Ovary (tissue), 3 donors: ENCODE data around the gene DNAAF5.
A peak's percentile ranks its signal among the peaks of the same experiment; 100 is the strongest.

Experiments
- POLR2A ChIP-seq: fragments of 450-650 bp; IDR thresholded peaks from one replicate; pipeline ENCODE4 v1.6.1; 2017; ENCODE audit warnings: antibody characterized with exemption, mild to moderate bottlenecking, moderate library complexity
- TF ChIP-seq, protein P1 (sequence below), 3 donors: fragments of 450-650 bp in 2 of 3; fragments of 200-600 bp in 1 of 3; IDR thresholded peaks; one replicate each; pipeline versions ENCODE4 v1.5.1 to v1.8.0; 2016 to 2022; ENCODE audit warnings: antibody characterized with exemption in 3 of 3, mild to moderate bottlenecking in 1 of 3
- donor health status: DM: no; HTN: no; CAD: no.

DNA sequence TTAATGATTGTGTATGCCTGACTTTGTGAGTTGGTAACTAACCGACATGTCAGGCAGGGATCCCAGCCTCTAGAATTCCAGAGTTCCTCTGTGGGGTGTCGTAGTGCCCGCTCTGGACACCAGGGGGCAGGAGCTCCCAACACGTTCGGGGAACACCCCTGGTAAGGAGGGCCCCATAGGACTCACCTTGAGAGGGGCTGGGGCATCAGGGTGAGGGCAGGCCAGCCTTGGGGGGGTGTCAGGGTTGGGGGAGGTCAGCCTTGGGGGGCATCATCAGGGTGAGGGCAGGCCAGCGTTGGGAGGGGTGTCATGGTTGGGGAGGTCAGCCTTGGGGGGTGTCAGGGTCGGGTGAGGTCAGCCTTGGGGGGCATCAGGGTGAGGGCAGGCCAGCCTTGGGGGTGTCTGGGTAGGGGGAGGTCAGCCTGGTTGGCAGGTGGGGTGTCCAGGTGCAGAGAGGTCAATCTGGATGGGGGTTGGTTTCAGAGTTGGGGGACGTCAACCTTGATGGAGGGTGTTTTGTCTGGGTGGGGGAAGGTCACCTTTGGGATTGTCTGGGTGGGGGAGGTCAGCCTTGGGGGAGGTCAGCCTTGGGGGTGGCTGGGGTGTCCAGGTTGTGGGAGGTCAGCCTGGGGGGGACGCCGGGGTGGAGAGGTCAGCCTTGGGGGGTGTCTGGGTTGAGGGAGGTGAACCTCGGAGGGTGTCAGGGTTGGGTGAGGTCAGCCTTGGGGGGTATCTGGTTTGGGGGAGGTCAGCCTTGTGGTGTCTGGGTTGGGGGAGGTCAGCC lies 60.2 kb downstream of the DNAAF5 start:
- TF ChIP-seq, protein P1, sequence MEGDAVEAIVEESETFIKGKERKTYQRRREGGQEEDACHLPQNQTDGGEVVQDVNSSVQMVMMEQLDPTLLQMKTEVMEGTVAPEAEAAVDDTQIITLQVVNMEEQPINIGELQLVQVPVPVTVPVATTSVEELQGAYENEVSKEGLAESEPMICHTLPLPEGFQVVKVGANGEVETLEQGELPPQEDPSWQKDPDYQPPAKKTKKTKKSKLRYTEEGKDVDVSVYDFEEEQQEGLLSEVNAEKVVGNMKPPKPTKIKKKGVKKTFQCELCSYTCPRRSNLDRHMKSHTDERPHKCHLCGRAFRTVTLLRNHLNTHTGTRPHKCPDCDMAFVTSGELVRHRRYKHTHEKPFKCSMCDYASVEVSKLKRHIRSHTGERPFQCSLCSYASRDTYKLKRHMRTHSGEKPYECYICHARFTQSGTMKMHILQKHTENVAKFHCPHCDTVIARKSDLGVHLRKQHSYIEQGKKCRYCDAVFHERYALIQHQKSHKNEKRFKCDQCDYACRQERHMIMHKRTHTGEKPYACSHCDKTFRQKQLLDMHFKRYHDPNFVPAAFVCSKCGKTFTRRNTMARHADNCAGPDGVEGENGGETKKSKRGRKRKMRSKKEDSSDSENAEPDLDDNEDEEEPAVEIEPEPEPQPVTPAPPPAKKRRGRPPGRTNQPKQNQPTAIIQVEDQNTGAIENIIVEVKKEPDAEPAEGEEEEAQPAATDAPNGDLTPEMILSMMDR (IDR thresholded peaks at IDR 0.05) = peak; percentile 37 to 87 (median 85)
- TF ChIP-seq POLR2A = no peak
